GM12891 (cell line): Measurements from ENCODE around the gene SYCP2L.

Experiments
- PAX5 ChIP-seq: IDR thresholded peaks from 2 replicates; pipeline ENCODE4 v1.6.1; 2011; ENCODE audit warnings: low read length, moderate library complexity, mild to moderate bottlenecking; ENCODE audit not compliant: insufficient read depth, severe bottlenecking
- POLR2A ChIP-seq: IDR thresholded peaks from 2 replicates; pipeline ENCODE4 v1.6.1; 2011; ENCODE audit warnings: low read depth, low read length, control low read depth
- POLR2AphosphoS5 ChIP-seq: IDR thresholded peaks from 2 replicates; pipeline ENCODE4 v1.6.1; 2011; ENCODE audit warnings: low read depth, low read length, control low read depth

DNA sequence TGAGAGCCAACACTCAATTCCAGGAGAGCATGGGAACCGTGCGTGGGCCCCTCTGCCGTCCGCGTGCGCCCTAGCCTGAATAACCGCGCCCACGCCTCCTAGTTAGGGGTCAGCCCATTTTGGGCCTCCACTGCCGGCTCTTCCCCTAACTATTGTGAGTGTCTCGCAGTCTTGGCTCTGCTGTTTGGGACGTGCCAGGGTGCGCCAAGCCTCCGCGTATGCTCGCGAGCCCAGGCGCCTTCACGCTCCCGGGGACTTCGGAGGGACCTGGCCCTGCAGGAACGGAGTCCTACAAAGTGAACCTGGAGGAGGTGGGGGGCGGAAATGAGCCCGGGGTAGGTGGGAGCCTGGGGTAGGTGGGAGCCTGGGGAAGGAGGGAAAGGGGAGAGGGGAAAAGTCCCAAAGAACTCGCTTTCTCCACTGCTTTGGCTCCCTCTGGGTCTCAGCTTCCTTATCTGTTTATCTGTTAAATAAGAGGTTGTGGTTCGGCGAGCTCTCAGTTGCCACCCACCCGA lies 4.1 kb upstream of the SYCP2L start:
- TF ChIP-seq POLR2A = no peak
- TF ChIP-seq POLR2AphosphoS5 = no peak
- TF ChIP-seq PAX5 = no peak
